IMR-90 (cell line): ENCODE data around the gene NEK11. TPM values are rescaled to one million over a fixed set of nuclear protein-coding genes. Genes with fewer than 3 reads are reported as not detected.
A peak's percentile ranks its signal among the peaks of the same experiment; 100 is the strongest.

ENCODE experiments used
- ATAC-seq: fragments of 200-7000 bp; cut with Tn5 transposase; 2 replicates; pipeline ENCODE4 v1.9.1; 2020; ENCODE audit warnings: low read depth, mild to moderate bottlenecking, moderate library complexity
- Bru-seq: library from RNA; stranded (reverse); fragments of 400-500 nt; gene quantifications from one replicate; lab custom pipeline; 2021; lab: Mats Ljungman, UMichigan
- BruChase-seq, 2 experiments: library from RNA; stranded (reverse); fragments of 400-500 nt; gene quantifications; one replicate each; lab custom pipeline; 2021; lab: Mats Ljungman, UMichigan
- BruUV-seq: library from RNA; stranded (reverse); fragments of 400-500 nt; replicated peaks from 2 replicates; lab custom pipeline; 2021; lab: Mats Ljungman, UMichigan
- CTCF ChIA-PET: fragments of 300-600 bp; formaldehyde crosslinking; extraction: SDS; loops from one replicate; lab custom pipeline; 2021; ENCODE audit warnings: antibody characterized with exemption; lab: Yijun Ruan, JAX
- POLR2A ChIA-PET: fragments of 300-600 bp; sonication (Branson Sonifier 250); formaldehyde crosslinking; loops from one replicate; lab custom pipeline; 2022; ENCODE audit warnings: antibody characterized with exemption; ENCODE audit not compliant: unreplicated experiment; lab: Charles Lee
- DNase-seq: peaks from one replicate; pipeline ENCODE4 v3.0.0; 2013
- H2AFZ ChIP-seq: replicated peaks from 2 replicates; pipeline ENCODE3; 2013; ENCODE audit warnings: low read length, mild to moderate bottlenecking; ENCODE audit not compliant: poor library complexity
- H2AK5ac ChIP-seq: 2 replicates; pipeline ENCODE4 v1.6.1; 2013; ENCODE audit warnings: low read depth, low read length, inconsistent platforms
- H2AK9ac ChIP-seq: replicated peaks from 2 replicates; pipeline ENCODE3; 2013; ENCODE audit warnings: mild to moderate bottlenecking, low read depth, low read length, moderate library complexity; ENCODE audit not compliant: poor library complexity
- H2BK120ac ChIP-seq: 2 replicates; pipeline ENCODE4 v1.6.1; 2013; ENCODE audit warnings: low read depth, low read length, inconsistent platforms
- H2BK15ac ChIP-seq: 3 replicates; pipeline ENCODE4 v1.6.1; 2013; ENCODE audit warnings: low read depth, low read length, inconsistent platforms
- H2BK20ac ChIP-seq: 2 replicates; pipeline ENCODE4 v1.6.1; 2013; ENCODE audit warnings: low read depth, mild to moderate bottlenecking, inconsistent platforms, low read length, moderate library complexity
- H2BK5ac ChIP-seq: 2 replicates; pipeline ENCODE4 v1.6.1; 2013; ENCODE audit warnings: mild to moderate bottlenecking, low read depth, low read length, inconsistent platforms; ENCODE audit not compliant: poor library complexity, severe bottlenecking
- H3K14ac ChIP-seq: replicated peaks from 2 replicates; pipeline ENCODE4 v1.6.1; 2013; ENCODE audit warnings: low read depth, low read length, inconsistent platforms
- H3K18ac ChIP-seq: 2 replicates; pipeline ENCODE4 v1.6.1; 2013; ENCODE audit warnings: low read depth, low read length, control low read depth
- H3K23ac ChIP-seq: 2 replicates; pipeline ENCODE4 v1.6.1; 2013; ENCODE audit warnings: low read depth, low read length, inconsistent platforms
- H3K27ac ChIP-seq: 2 replicates; pipeline ENCODE4 v1.5.1; 2013; ENCODE audit warnings: mild to moderate bottlenecking, control low read depth, low read length; ENCODE audit not compliant: insufficient read depth
- H3K27me3 ChIP-seq: 2 replicates; pipeline ENCODE4 v1.6.1; 2013; ENCODE audit warnings: low read length; ENCODE audit not compliant: control insufficient read depth, insufficient read depth
- H3K36me3 ChIP-seq: 2 replicates; pipeline ENCODE4 v1.6.1; 2013; ENCODE audit warnings: low read length, mixed read lengths; ENCODE audit not compliant: control insufficient read depth, insufficient read depth
- H3K4ac ChIP-seq: 2 replicates; pipeline ENCODE4 v1.6.1; 2013; ENCODE audit warnings: low read depth, low read length, inconsistent platforms
- H3K4me1 ChIP-seq: 2 replicates; pipeline ENCODE4 v1.6.1; 2013; ENCODE audit warnings: low read length, mixed read lengths; ENCODE audit not compliant: control insufficient read depth, insufficient read depth
- H3K4me2 ChIP-seq: 2 replicates; pipeline ENCODE4 v1.6.1; 2013; ENCODE audit warnings: low read depth, mild to moderate bottlenecking, control low read depth, low read length, moderate library complexity
- H3K4me3 ChIP-seq: 2 replicates; pipeline ENCODE4 v1.5.1; 2013; ENCODE audit warnings: low read depth, mild to moderate bottlenecking, control low read depth, low read length, moderate library complexity; ENCODE audit not compliant: insufficient read depth
- H3K56ac ChIP-seq: 2 replicates; pipeline ENCODE4 v1.6.1; 2013; ENCODE audit warnings: low read length, inconsistent platforms; ENCODE audit not compliant: insufficient read depth; ENCODE audit errors: extremely low read depth
- H3K79me1 ChIP-seq, 2 experiments: 2 replicates each; pipeline ENCODE4 v1.6.1; 2013; ENCODE audit warnings: low read length in 2 of 2, inconsistent platforms in 1 of 2, low read depth in 1 of 2
- H3K9ac ChIP-seq: 2 replicates; pipeline ENCODE4 v1.6.1; 2013; ENCODE audit warnings: low read depth, low read length, control low read depth
- H3K9me1 ChIP-seq: 2 replicates; pipeline ENCODE4 v1.6.1; 2013; ENCODE audit warnings: low read length, inconsistent platforms; ENCODE audit not compliant: insufficient read depth
- H3K9me3 ChIP-seq: 2 replicates; pipeline ENCODE4 v1.6.1; 2013; ENCODE audit warnings: low read length; ENCODE audit not compliant: control insufficient read depth, insufficient read depth
- H4K20me1 ChIP-seq: 2 replicates; pipeline ENCODE4 v1.6.1; 2013; ENCODE audit warnings: low read length, inconsistent platforms; ENCODE audit not compliant: insufficient read depth
- H4K5ac ChIP-seq: 2 replicates; pipeline ENCODE4 v1.6.1; 2013; ENCODE audit warnings: mild to moderate bottlenecking, low read depth, low read length, control low read depth
- H4K8ac ChIP-seq, 2 experiments: 2 replicates each; pipeline ENCODE4 v1.6.1; 2013; ENCODE audit warnings: low read depth in 2 of 2, low read length in 2 of 2, control low read depth in 1 of 2, inconsistent platforms in 1 of 2
- H4K91ac ChIP-seq: 2 replicates; pipeline ENCODE4 v1.6.1; 2013; ENCODE audit warnings: low read depth, low read length, inconsistent platforms; ENCODE audit not compliant: insufficient read depth
- BHLHE40 ChIP-seq: fragments of 150-350 bp; IDR thresholded peaks from 2 replicates; pipeline ENCODE4 v1.6.1; 2016; ENCODE audit warnings: mild to moderate bottlenecking, low read depth, low read length
- CEBPB ChIP-seq: IDR thresholded peaks from 2 replicates; pipeline ENCODE4 v1.6.1; 2012; ENCODE audit warnings: low read depth, low read length, improper control_type of control experiment
- FOS ChIP-seq: fragments of 150-350 bp; IDR thresholded peaks from 2 replicates; pipeline ENCODE4 v1.6.1; 2016; ENCODE audit warnings: low read depth, low read length
- MAFK ChIP-seq: IDR thresholded peaks from 2 replicates; pipeline ENCODE4 v1.6.1; 2012; ENCODE audit warnings: low read depth, low read length, improper control_type of control experiment
- MXI1 ChIP-seq: IDR thresholded peaks from 2 replicates; pipeline ENCODE4 v1.6.1; 2012; ENCODE audit warnings: low read depth, mild to moderate bottlenecking, low read length, moderate library complexity, borderline replicate concordance
- NFE2L2 ChIP-seq: fragments of 150-350 bp; IDR thresholded peaks from 2 replicates; pipeline ENCODE4 v1.6.1; 2016; ENCODE audit warnings: low read depth, mild to moderate bottlenecking, low read length
- POLR2A ChIP-seq: IDR thresholded peaks from 2 replicates; pipeline ENCODE4 v1.6.1; 2012; ENCODE audit warnings: mild to moderate bottlenecking, low read depth, low read length
- RAD21 ChIP-seq: IDR thresholded peaks from 2 replicates; pipeline ENCODE4 v1.6.1; 2012; ENCODE audit warnings: low read length, improper control_type of control experiment
- SMC3 ChIP-seq: fragments of 150-350 bp; IDR thresholded peaks from 2 replicates; pipeline ENCODE4 v1.6.1; 2016; ENCODE audit warnings: low read depth, mild to moderate bottlenecking, antibody characterized with exemption, low read length, moderate library complexity
- WGBS, 2 experiments: methylation state at CpG; one replicate each; pipeline versions ENCODE4 v1.1.5 to v1.1.7; 2013; ENCODE audit warnings: missing lambda C conversion rate in 2 of 2; ENCODE audit not compliant: insufficient read length in 1 of 2; ENCODE audit errors: extremely low coverage in 2 of 2; 5-methylcytosine and 5-hydroxymethylcytosine counted together
- dilution Hi-C: fragments of 300-500 bp; cut with HindIII; formaldehyde crosslinking; loops from one replicate; pipeline ENCODE4 v1.14.3; 2018; ENCODE audit warnings: low sequenced_read_pairs; ENCODE audit not compliant: unreplicated experiment
- in situ Hi-C: fragments of 300-500 bp; cut with MboI; formaldehyde crosslinking; loops from 3 replicates; pipeline ENCODE4 v1.14.3; 2019; ENCODE audit warnings: low sequenced_read_pairs, inconsistent platforms, mixed read lengths
- intact Hi-C: fragments of 100-400 bp; cut with micrococcal nuclease; formaldehyde crosslinking; loops from 2 replicates; pipeline ENCODE4 v1.10.0; 2022
- long read RNA-seq: library from polyadenylated mRNA; unstranded; transcript quantifications from one replicate; pipeline ENCODE4 v2.0.0, GENCODE V29; 2021; ENCODE audit not compliant: unreplicated experiment
- polyA plus RNA-seq, 3 experiments: library from polyadenylated mRNA; depleted of rRNA; stranded (reverse); fragments of >200 nt; gene quantifications; 2 replicates each; pipeline ENCODE4 v1.2.3, GENCODE V29; 2012; ENCODE audit warnings: low replicate concordance in 1 of 3
- total RNA-seq: library from RNA; depleted of rRNA; stranded (reverse); fragments of >200 nt; gene quantifications from 2 replicates; pipeline ENCODE4 v1.2.3, GENCODE V29; 2012; rRNA removed
- TF ChIP-seq, protein P1 (sequence below): fragments of 150-350 bp; IDR thresholded peaks from 2 replicates; pipeline ENCODE4 v1.6.1; 2016; ENCODE audit warnings: low read depth, mild to moderate bottlenecking, low read length, moderate library complexity, borderline replicate concordance
- TF ChIP-seq, protein P2 (sequence below): fragments of 150-350 bp; IDR thresholded peaks from 2 replicates; pipeline ENCODE4 v1.6.1; 2017; ENCODE audit warnings: mild to moderate bottlenecking, antibody characterized with exemption, low read length, low read depth

Gene NEK11, protein sequence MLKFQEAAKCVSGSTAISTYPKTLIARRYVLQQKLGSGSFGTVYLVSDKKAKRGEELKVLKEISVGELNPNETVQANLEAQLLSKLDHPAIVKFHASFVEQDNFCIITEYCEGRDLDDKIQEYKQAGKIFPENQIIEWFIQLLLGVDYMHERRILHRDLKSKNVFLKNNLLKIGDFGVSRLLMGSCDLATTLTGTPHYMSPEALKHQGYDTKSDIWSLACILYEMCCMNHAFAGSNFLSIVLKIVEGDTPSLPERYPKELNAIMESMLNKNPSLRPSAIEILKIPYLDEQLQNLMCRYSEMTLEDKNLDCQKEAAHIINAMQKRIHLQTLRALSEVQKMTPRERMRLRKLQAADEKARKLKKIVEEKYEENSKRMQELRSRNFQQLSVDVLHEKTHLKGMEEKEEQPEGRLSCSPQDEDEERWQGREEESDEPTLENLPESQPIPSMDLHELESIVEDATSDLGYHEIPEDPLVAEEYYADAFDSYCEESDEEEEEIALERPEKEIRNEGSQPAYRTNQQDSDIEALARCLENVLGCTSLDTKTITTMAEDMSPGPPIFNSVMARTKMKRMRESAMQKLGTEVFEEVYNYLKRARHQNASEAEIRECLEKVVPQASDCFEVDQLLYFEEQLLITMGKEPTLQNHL
- total RNA-seq = 1.6 and 1.9 TPM in 2 replicates
- polyA plus RNA-seq (2012; rRNA removed) = 0.80 and 1.1 TPM in 2 replicates
- 0.19 and 0.32 TPM in 2 replicates for polyA plus RNA-seq (2012; cell fraction: cytosol; rRNA removed)
- polyA plus RNA-seq (2012; cell fraction: nucleus; rRNA removed; ENCODE audit: low replicate concordance) = 0.28 and 1.9 TPM in 2 replicates
- percentile 43 among the genes with signal in this experiment for Bru-seq, nascent RNA
- BruChase-seq, experiment 1, labeled RNA remaining after a 6-hour chase = percentile 39 among the genes with signal in this experiment
- percentile 43 among the genes with signal in this experiment for BruChase-seq, experiment 2, labeled RNA remaining after a 2-hour chase
- long read RNA-seq, partial matches to known transcripts = 1 of 5 reads
- long read RNA-seq, other reads (novel, unspliced or antisense) = 4 of 5 reads

DNA sequence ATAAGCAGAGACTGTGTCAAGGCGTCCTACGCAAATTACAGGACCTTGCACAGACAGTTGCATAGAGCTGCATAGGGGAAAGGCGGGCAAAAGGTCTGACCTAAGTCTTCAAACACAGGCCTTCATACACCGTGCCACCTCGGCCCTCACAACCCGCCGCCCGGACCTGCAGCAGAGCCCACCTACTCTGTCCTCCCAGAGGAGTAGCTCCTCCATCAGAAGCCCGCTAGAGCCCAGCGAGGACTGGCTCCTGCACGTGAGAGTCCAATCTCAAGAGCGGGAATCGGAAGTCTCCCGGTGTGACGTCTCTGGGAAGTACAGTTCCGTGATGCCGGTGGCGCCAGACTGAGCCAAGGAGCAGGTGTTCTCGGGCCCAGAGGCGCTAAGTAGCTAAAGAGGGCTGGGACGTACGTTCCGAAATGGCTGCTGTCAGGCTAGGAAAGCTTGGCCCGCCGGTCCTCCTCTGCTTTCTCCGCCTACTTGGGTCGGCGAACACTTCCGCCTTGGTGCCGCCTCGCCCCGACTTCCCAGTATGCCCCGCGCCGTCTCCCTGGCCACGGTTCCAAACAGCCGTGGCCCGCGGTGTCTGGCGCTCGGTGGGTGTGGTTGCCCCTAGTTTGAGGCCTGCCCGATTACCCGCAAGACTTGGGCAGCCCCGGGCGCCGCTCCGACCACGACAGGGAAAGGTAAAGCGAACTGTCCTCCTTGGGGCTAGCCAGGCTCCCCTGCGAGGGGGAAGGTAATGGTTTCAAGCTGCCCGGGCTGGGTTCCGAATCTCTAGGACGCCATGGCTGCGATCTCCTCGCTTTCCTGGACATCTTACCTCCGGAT lies at the start of gene NEK11, which contains the start of gene ASTE1:
Gene NEK11, plus strand, starts transcription at position 557 of the 831 bp plus-strand sequence. CDS start 2,832 bp downstream, outside the sequence.
Gene ASTE1, minus strand, starts transcription at position 505 of the 831 bp plus-strand sequence. CDS start 1,519 bp downstream, outside the sequence.
- Histone ChIP-seq H3K23ac (peak within 1 kb of the TSS; percentile 75), H3K27ac (peak within 1 kb of the TSS; percentile 96), H4K20me1 (no peaks in the 10 kb centered on the region), H4K8ac (peak within 1 kb of the TSS; percentile 90 to 92), H3K4ac (peak within 1 kb of the TSS; percentile 93), H4K91ac (peak within 1 kb of the TSS; percentile 84), H2AK9ac (peak within 1 kb of the TSS; percentile 65), H2BK120ac (peak within 1 kb of the TSS; percentile 77), H3K9me1 (peaks cover 4% of the 10 kb centered on the region; the same call in 1 of the 2 replicates), H3K4me2 (peak within 1 kb of the TSS; percentile 94), H2BK20ac (no peak within 1 kb of the TSS), H4K5ac (peak within 1 kb of the TSS; percentile 96), H3K4me3 (peak within 1 kb of the TSS; percentile 96), H2AFZ (peak within 1 kb of the TSS; percentile 92), H3K27me3 (no peaks in the 10 kb centered on the region), H3K56ac (peak within 1 kb of the TSS; percentile 84), H2AK5ac (peak within 1 kb of the TSS; percentile 65), H3K9ac (peak within 1 kb of the TSS; percentile 92), H3K4me1 (peaks cover 2% of the 10 kb centered on the region; the same call in 1 of the 2 replicates), H3K14ac (peak within 1 kb of the TSS; percentile 91), H3K18ac (peak within 1 kb of the TSS; percentile 88), H2BK15ac (peak within 1 kb of the TSS; percentile 88; the same call in 1 of the 3 replicates), H3K79me1 (peaks cover 0 to 30% of the 10 kb centered on the region in 2 experiments; a peak in 3 of 4 replicates), H3K9me3 (no peaks in the 10 kb centered on the region), H3K36me3 (peaks cover 7% of the 10 kb centered on the region), H2BK5ac (peak within 1 kb of the TSS; percentile 86)
- 0% methylated on average over 23 of the region's 56 CpGs; no CpG with 5 or more reads in 1 of the 2 experiments for WGBS, 2 experiments
- BruUV-seq = no TSS peak
- peak; percentile 73 for DNase-seq
- ATAC-seq = peak; percentile 99
- CTCF ChIA-PET = no interaction called here
- POLR2A ChIA-PET = interaction anchor here (0.6 kb wide), 1 partner anchor 441 kb away, joined by 4 read pairs; no protein-coding TSS in a partner anchor
- in situ Hi-C loops = loop anchor here (25.0 kb wide), 2 partner anchors 461 to 1011 kb away; partner anchors contain the start of gene CPNE4
- dilution Hi-C loops = no loop called here
- intact Hi-C loops = loop anchor here (5.0 kb wide), 3 partner anchors 134 to 476 kb away; partner anchors contain the start of genes ATP2C1, MRPL3 and PIK3R4
- peak; percentile 77 for TF ChIP-seq MXI1
- TF ChIP-seq BHLHE40 = peak; percentile 91
- TF ChIP-seq, protein P1, sequence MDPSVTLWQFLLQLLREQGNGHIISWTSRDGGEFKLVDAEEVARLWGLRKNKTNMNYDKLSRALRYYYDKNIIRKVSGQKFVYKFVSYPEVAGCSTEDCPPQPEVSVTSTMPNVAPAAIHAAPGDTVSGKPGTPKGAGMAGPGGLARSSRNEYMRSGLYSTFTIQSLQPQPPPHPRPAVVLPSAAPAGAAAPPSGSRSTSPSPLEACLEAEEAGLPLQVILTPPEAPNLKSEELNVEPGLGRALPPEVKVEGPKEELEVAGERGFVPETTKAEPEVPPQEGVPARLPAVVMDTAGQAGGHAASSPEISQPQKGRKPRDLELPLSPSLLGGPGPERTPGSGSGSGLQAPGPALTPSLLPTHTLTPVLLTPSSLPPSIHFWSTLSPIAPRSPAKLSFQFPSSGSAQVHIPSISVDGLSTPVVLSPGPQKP = no peak
- peak; percentile 70 for TF ChIP-seq POLR2A
- no peak for TF ChIP-seq CEBPB
- TF ChIP-seq FOS = no peak
- TF ChIP-seq RAD21 = no peak
- TF ChIP-seq, protein P2, sequence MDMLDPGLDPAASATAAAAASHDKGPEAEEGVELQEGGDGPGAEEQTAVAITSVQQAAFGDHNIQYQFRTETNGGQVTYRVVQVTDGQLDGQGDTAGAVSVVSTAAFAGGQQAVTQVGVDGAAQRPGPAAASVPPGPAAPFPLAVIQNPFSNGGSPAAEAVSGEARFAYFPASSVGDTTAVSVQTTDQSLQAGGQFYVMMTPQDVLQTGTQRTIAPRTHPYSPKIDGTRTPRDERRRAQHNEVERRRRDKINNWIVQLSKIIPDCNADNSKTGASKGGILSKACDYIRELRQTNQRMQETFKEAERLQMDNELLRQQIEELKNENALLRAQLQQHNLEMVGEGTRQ = peak; percentile 7; the same call in 1 of the 2 replicates
- TF ChIP-seq NFE2L2 = no peak
- no peak for TF ChIP-seq SMC3
- TF ChIP-seq MAFK = no peak
